ENCODE data around the gene BIRC2.

Gene BIRC2

GRCh38 chr11:102346456-102346747 lies 612 bp upstream of the BIRC2 start:
- ChIA-PET POLR2A (no interaction called here), CTCF (no interaction called here)
- no peak for DNase-seq (ENCODE audit: extremely low spot score)
- no peak for TF ChIP-seq L3MBTL2 (conservative IDR thresholded peaks at IDR 0.05)
- TF ChIP-seq BHLHE40 (IDR thresholded peaks at IDR 0.05; ENCODE audit: borderline replicate concordance): no peak
- TF ChIP-seq HDGF (IDR thresholded peaks at IDR 0.05; ENCODE audit: borderline replicate concordance): no peak
- no peak for TF ChIP-seq FOXA1 (IDR thresholded peaks at IDR 0.05)
- TF ChIP-seq NFRKB (IDR thresholded peaks at IDR 0.05): no peak
- no peak for TF ChIP-seq SP1 (IDR thresholded peaks at IDR 0.05)
- TF ChIP-seq TARDBP (IDR thresholded peaks at IDR 0.05): no peak

DNA sequence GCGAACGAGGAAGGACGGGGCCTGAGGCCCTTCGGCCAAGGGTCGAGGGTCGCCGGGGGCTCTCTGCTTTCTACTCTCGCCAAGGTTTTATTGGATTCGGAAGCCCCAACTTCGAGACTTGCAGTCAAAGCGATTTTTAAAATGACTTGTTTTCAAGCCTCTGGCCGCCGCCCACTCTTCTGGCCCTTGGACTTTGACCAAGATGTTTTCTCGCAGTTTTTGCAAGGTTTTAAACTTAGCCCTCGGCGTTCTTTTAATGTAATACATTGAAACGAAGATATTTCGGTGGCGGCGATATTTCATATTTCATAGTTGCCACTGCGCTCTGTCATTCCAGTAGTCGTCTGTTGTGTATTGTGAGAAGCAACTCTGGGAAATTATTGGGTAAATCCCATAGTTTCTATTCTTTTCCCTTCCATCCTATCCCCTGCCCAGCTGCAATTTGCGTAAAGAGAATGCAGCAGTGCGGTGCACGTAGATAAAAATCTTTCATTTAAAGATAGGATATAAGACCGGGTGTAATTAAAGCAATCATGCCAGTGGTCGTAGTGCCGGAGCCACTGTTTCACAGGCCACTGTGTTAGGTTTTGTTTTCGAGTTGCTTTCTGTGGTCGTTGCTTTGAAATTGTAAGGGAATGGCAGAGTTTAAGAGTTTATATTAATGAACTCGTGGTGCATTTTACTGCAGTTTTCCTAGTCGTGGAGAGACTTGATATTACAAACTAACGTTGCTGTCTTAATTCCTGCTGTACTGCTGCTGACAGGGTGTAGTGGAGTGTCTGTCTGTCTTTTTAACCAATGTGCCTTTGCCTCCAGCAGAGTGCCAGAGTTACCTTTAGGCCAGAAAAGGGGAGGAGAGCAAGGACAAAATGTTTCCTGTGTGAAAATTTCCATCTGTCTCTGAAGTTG lies 702 bp downstream of the BIRC2 start:
- POLR2A ChIA-PET: no interaction called here
- CTCF ChIA-PET: no interaction called here
- DNase-seq (ENCODE audit: extremely low spot score): peak; percentile 21
- TF ChIP-seq, protein P1, sequence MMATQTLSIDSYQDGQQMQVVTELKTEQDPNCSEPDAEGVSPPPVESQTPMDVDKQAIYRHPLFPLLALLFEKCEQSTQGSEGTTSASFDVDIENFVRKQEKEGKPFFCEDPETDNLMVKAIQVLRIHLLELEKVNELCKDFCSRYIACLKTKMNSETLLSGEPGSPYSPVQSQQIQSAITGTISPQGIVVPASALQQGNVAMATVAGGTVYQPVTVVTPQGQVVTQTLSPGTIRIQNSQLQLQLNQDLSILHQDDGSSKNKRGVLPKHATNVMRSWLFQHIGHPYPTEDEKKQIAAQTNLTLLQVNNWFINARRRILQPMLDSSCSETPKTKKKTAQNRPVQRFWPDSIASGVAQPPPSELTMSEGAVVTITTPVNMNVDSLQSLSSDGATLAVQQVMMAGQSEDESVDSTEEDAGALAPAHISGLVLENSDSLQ (IDR thresholded peaks at IDR 0.05): peak; percentile 66
- no peak for TF ChIP-seq ARNT (IDR thresholded peaks at IDR 0.05)

- TF ChIP-seq FOXA1 (IDR thresholded peaks at IDR 0.05) (no peak), FOXM1 (IDR thresholded peaks at IDR 0.05; ENCODE audit: borderline replicate concordance) (no peak), CTBP1 (IDR thresholded peaks at IDR 0.05; ENCODE audit: borderline replicate concordance) (no peak), SUZ12 (IDR thresholded peaks at IDR 0.05) (no peak), FOXK2 (IDR thresholded peaks at IDR 0.05) (no peak), L3MBTL2 (conservative IDR thresholded peaks at IDR 0.05) (no peak)
- DNase-seq (ENCODE audit: extremely low spot score): no peak
- ChIA-PET POLR2A (no interaction called here), CTCF (no interaction called here)
Measured at GRCh38 chr11:102357116-102357515, 10.1 kb downstream of the BIRC2 start.

DNA sequence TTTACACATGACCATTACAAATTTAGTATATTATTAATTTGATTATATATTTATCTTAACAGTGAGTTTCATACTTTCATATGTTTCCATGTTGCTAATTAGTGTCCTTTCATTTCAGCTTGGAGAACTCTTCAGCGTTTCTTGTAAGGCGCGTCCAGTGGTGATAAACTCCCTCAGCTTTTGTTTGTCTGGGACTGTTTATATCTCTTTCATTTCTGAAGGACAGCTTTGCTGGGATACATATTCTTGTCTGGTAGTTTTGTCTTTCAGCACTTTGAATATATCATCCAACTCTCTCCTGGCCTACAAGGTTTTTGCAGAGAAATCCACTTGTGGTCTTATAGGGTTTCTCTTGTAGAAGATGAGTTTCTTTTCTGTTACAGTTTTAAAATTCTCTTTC lies 12.4 kb downstream of the BIRC2 start:
- no peak for DNase-seq (ENCODE audit: extremely low spot score)
- POLR2A ChIA-PET: no interaction called here
- TF ChIP-seq FOXM1 (IDR thresholded peaks at IDR 0.05; ENCODE audit: borderline replicate concordance) (no peak), TARDBP (IDR thresholded peaks at IDR 0.05) (no peak), SUZ12 (IDR thresholded peaks at IDR 0.05) (no peak), ELF4 (IDR thresholded peaks at IDR 0.05) (no peak), BHLHE40 (IDR thresholded peaks at IDR 0.05; ENCODE audit: borderline replicate concordance) (no peak), FOXA1 (IDR thresholded peaks at IDR 0.05) (no peak), CTBP1 (IDR thresholded peaks at IDR 0.05; ENCODE audit: borderline replicate concordance) (no peak), ARNT (IDR thresholded peaks at IDR 0.05) (no peak), LEF1 (IDR thresholded peaks at IDR 0.05; ENCODE audit: borderline replicate concordance) (no peak), SP1 (IDR thresholded peaks at IDR 0.05) (no peak)
- TF ChIP-seq, protein P1 (IDR thresholded peaks at IDR 0.05): no peak
- CTCF ChIA-PET: no interaction called here

DNA sequence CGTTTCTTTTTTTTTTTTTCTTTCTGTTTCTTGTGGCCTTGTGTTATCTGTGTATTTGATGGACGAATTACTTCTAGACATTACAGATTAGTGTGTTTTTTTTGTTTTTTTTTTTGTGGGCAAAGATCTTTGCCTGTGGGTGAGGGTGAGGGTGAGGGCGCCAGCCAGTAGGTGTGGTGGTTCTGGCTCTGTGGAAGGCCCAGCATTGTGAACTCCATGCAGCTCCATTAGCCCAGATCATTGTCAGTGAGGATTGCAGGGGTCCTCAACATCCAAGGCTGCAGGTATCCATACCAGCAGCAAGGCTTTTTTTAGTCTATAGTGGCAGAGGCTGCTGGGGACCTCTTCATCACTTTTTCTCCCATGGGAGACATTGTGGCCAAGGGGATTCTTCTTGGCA lies 13.7 kb downstream of the BIRC2 start:
- DNase-seq (ENCODE audit: extremely low spot score): no peak
- ChIA-PET CTCF (interaction anchor here (1.5 kb wide), 1 partner anchor 18 kb away, joined by 3 read pairs; no protein-coding TSS in a partner anchor), POLR2A (no interaction called here)
- TF ChIP-seq ARNT (IDR thresholded peaks at IDR 0.05): no peak
- no peak for TF ChIP-seq LEF1 (IDR thresholded peaks at IDR 0.05; ENCODE audit: borderline replicate concordance)
- no peak for TF ChIP-seq CTBP1 (IDR thresholded peaks at IDR 0.05; ENCODE audit: borderline replicate concordance)
- no peak for TF ChIP-seq L3MBTL2 (conservative IDR thresholded peaks at IDR 0.05)
- TF ChIP-seq FOXM1 (IDR thresholded peaks at IDR 0.05; ENCODE audit: borderline replicate concordance): no peak
- TF ChIP-seq SP1 (IDR thresholded peaks at IDR 0.05): no peak
- no peak for TF ChIP-seq FOXK2 (IDR thresholded peaks at IDR 0.05)
- TF ChIP-seq SUZ12 (IDR thresholded peaks at IDR 0.05): no peak
- no peak for TF ChIP-seq FOXA1 (IDR thresholded peaks at IDR 0.05)

DNA sequence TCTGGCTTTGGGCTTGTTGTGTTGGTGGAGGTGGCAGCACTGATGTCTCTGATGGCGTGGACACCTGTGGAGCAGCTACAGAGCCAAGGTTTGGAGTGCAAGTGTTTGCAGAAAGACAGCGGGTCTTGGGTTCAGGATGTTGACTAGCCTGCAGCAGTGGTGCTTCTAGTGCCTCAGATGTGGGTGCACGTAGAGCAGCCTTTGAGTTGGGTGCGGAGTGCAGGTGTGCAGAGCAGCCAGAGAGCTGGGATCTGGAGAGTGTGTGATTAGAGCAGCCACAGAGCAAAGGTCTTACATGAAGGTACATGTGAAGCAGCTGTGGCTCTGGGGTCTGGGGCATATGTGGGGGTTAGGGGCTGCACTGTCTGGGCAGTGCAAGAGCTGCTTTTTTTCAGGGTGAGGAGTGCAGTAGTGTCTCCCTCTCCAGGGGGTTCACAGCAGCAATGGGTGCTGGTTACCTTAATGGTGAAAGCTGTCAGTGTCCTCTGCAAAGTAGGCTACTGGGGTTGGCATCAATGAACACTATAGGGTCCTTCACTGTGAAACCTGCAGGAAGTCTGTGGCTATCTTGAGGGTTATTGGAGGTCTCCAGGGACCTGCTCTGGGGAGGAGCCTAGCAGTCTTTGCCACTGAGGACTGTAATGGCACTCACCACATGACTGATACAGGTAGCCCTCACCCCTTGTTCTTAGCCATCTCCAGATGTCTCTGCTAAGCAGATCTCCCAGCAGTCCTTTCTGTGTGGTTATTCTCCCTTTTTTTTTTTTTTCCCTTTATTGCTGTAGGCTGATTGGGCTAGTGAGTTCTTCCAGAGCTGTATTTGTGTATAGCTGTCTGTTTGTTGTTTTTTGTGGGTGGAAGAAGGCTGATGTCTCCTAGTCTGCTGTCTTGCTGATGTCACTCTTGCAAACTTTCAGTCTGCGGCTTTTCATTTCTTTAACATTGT lies 14.3 kb downstream of the BIRC2 start:
- ChIA-PET CTCF (interaction anchor here (1.5 kb wide), 1 partner anchor 19 kb away, joined by 3 read pairs; no protein-coding TSS in a partner anchor), POLR2A (no interaction called here)
- TF ChIP-seq, protein P1 (IDR thresholded peaks at IDR 0.05): no peak
- no peak for TF ChIP-seq SUZ12 (IDR thresholded peaks at IDR 0.05)
- no peak for TF ChIP-seq BHLHE40 (IDR thresholded peaks at IDR 0.05; ENCODE audit: borderline replicate concordance)
- TF ChIP-seq FOXA1 (IDR thresholded peaks at IDR 0.05): no peak
- TF ChIP-seq NFRKB (IDR thresholded peaks at IDR 0.05): no peak
- TF ChIP-seq ZNF384 (IDR thresholded peaks at IDR 0.05): no peak
- no peak for TF ChIP-seq FOXM1 (IDR thresholded peaks at IDR 0.05; ENCODE audit: borderline replicate concordance)
- TF ChIP-seq HDGF (IDR thresholded peaks at IDR 0.05; ENCODE audit: borderline replicate concordance): no peak
- no peak for TF ChIP-seq CTBP1 (IDR thresholded peaks at IDR 0.05; ENCODE audit: borderline replicate concordance)
- no peak for TF ChIP-seq ARNT (IDR thresholded peaks at IDR 0.05)
- no peak for TF ChIP-seq FOXK2 (IDR thresholded peaks at IDR 0.05)
- TF ChIP-seq SP1 (IDR thresholded peaks at IDR 0.05): no peak
- no peak for TF ChIP-seq ELF4 (IDR thresholded peaks at IDR 0.05)
- TF ChIP-seq L3MBTL2 (conservative IDR thresholded peaks at IDR 0.05): no peak
- TF ChIP-seq TARDBP (IDR thresholded peaks at IDR 0.05): no peak
- no peak for TF ChIP-seq LEF1 (IDR thresholded peaks at IDR 0.05; ENCODE audit: borderline replicate concordance)
- DNase-seq (ENCODE audit: extremely low spot score): no peak

Measured in HEK293T (cell line).